AG04449 (cell line): Measurements from ENCODE around the gene DGKD.
A peak's percentile ranks its signal among the peaks of the same experiment; 100 is the strongest.

ENCODE experiments used
- CTCF ChIA-PET: fragments of 350-600 bp; formaldehyde crosslinking; extraction: SDS; loops from one replicate; lab custom pipeline; 2021; ENCODE audit warnings: antibody characterized with exemption; lab: Yijun Ruan, JAX
- POLR2A ChIA-PET: fragments of 400-600, 350-600 bp; formaldehyde crosslinking; extraction: SDS; loops from one replicate; lab custom pipeline; 2020; ENCODE audit warnings: antibody characterized with exemption, inconsistent platforms; lab: Yijun Ruan, JAX
- DNase-seq: peaks from one replicate; pipeline ENCODE4 v3.0.0-alpha.2; 2010; ENCODE audit warnings: low read depth, low spot score
- H3K4me3 ChIP-seq: 2 replicates; pipeline ENCODE4 v1.5.1; 2011; ENCODE audit warnings: low read depth, mild to moderate bottlenecking, control low read depth, low read length
- CTCF ChIP-seq: IDR thresholded peaks from one replicate; pipeline ENCODE4 v1.5.1; 2011; ENCODE audit warnings: mild to moderate bottlenecking, moderate library complexity, low read length, control low read depth, inconsistent platforms; ENCODE audit not compliant: insufficient read depth; ENCODE audit errors: missing control alignments

Gene DGKD

GRCh38 chr2:233351423-233351822 lies 2.9 kb upstream of the DGKD start:
- no peak for TF ChIP-seq CTCF
- no peak overlapping the region for H3K4me3 ChIP-seq
- POLR2A ChIA-PET: no interaction called here
- DNase-seq: no peak
- CTCF ChIA-PET: interaction anchor here (1.0 to 2.2 kb wide), 2 partner anchors 92 to 97 kb away, joined by 4 to 5 read pairs; no protein-coding TSS in a partner anchor

- TF ChIP-seq CTCF: no peak
- no peak for DNase-seq
- H3K4me3 ChIP-seq: no peak overlapping the region
- POLR2A ChIA-PET: no interaction called here
- CTCF ChIA-PET: interaction anchor here (1.0 to 2.2 kb wide), 3 partner anchors 30 to 96 kb away, joined by 4 to 5 read pairs (median 5); no protein-coding TSS in a partner anchor
These were observed 2.0 kb upstream of the DGKD start for GRCh38 chr2:233352141-233352842.

- ChIA-PET POLR2A (interaction anchor here (0.9 kb wide), 1 partner anchor 102 kb away, joined by 3 read pairs; the partner anchor contains the start of gene ATG16L1), CTCF (interaction anchor here (0.8 to 3.9 kb wide), 27 partner anchors 9 to 358 kb away, joined by 3 to 38 read pairs (median 5); no protein-coding TSS in a partner anchor)
- DNase-seq: no peak
- H3K4me3 ChIP-seq: no peak overlapping the region
- TF ChIP-seq CTCF: no peak
These were observed 1.1 kb upstream of the DGKD start for GRCh38 chr2:233353101-233353768.

- no peak for TF ChIP-seq CTCF
- ChIA-PET CTCF (interaction anchor here (0.6 to 3.9 kb wide), 18 partner anchors 8 to 187 kb away, joined by 3 to 38 read pairs (median 5); no protein-coding TSS in a partner anchor), POLR2A (no interaction called here)
- DNase-seq: no peak
- peak overlapping the region; percentile 68 for H3K4me3 ChIP-seq
These were observed 218 bp downstream of the DGKD start for GRCh38 chr2:233354500-233354924.

- no peak for TF ChIP-seq CTCF
- POLR2A ChIA-PET: no interaction called here
- DNase-seq: no peak
- peak overlapping the region; percentile 68 for H3K4me3 ChIP-seq
- CTCF ChIA-PET: interaction anchor here (0.6 to 3.9 kb wide), 10 partner anchors 11 to 89 kb away, joined by 3 to 38 read pairs (median 6); no protein-coding TSS in a partner anchor
These were observed 779 bp downstream of the DGKD start for GRCh38 chr2:233354971-233355574.
